Liver (tissue), 9 donors: ENCODE measurements around the gene PDK4. TPM values are rescaled to one million over a fixed set of nuclear protein-coding genes. Genes with fewer than 3 reads are reported as not detected.

Source experiments
- DNase-seq: peaks from one replicate; pipeline ENCODE4 v3.0.0-alpha.2; 2017; ENCODE audit warnings: low spot score
- H3K27ac ChIP-seq, 2 donors: one replicate each; pipeline ENCODE4 v1.7.0; 2013; ENCODE audit warnings: inconsistent platforms in 2 of 2, low read length in 2 of 2, control low read depth in 1 of 2, low read depth in 1 of 2, mild to moderate bottlenecking in 1 of 2
- H3K27me3 ChIP-seq, 4 donors: one replicate each; pipeline versions ENCODE4 v1.6.1 to v1.7.0; 2013; ENCODE audit warnings: low read length in 3 of 4, inconsistent platforms in 1 of 4, mild to moderate bottlenecking in 1 of 4, moderate library complexity in 1 of 4; ENCODE audit not compliant: control insufficient read depth in 4 of 4, insufficient read depth in 4 of 4
- H3K36me3 ChIP-seq, 4 donors: one replicate each; pipeline versions ENCODE4 v1.6.1 to v1.7.0; 2013; ENCODE audit warnings: low read length in 3 of 4, mild to moderate bottlenecking in 3 of 4, low read depth in 1 of 4, moderate library complexity in 1 of 4; ENCODE audit not compliant: control insufficient read depth in 4 of 4, insufficient read depth in 3 of 4
- H3K4me1 ChIP-seq, 4 donors: one replicate each; pipeline versions ENCODE4 v1.6.1 to v1.7.0; 2013; ENCODE audit warnings: low read length in 3 of 4, mild to moderate bottlenecking in 3 of 4, moderate library complexity in 1 of 4; ENCODE audit not compliant: control insufficient read depth in 4 of 4, insufficient read depth in 4 of 4
- H3K4me3 ChIP-seq, 3 donors: one replicate each; pipeline versions ENCODE4 v1.6.1 to v1.7.0; 2013; ENCODE audit warnings: low read length in 3 of 3, control low read depth in 1 of 3, low read depth in 1 of 3, mild to moderate bottlenecking in 1 of 3
- H3K9ac ChIP-seq, 2 donors: one replicate each; pipeline ENCODE4 v1.7.0; 2013; ENCODE audit warnings: low read length in 2 of 2, mild to moderate bottlenecking in 2 of 2, moderate library complexity in 2 of 2, control low read depth in 1 of 2, low read depth in 1 of 2
- H3K9me3 ChIP-seq, 4 donors: one replicate each; pipeline versions ENCODE4 v1.6.1 to v1.7.0; 2013; ENCODE audit warnings: low read length in 3 of 4; ENCODE audit not compliant: control insufficient read depth in 4 of 4
- ATF3 ChIP-seq: IDR thresholded peaks from 2 replicates; pipeline ENCODE4 v1.6.1; 2016; ENCODE audit warnings: antibody characterized with exemption
- CTCF ChIP-seq: fragments of 150-350 bp; IDR thresholded peaks from 2 replicates; pipeline ENCODE4 v1.5.1; 2017; ENCODE audit warnings: improper control_type of control experiment, low read depth, low read length; ENCODE audit not compliant: missing input control
- EGR1 ChIP-seq, 2 donors: IDR thresholded peaks; 2 replicates each; pipeline ENCODE4 v1.6.1; 2016 to 2018; ENCODE audit warnings: antibody characterized with exemption in 2 of 2, low read depth in 2 of 2
- FOXA1 ChIP-seq: IDR thresholded peaks from 2 replicates; pipeline ENCODE4 v1.6.1; 2016; ENCODE audit warnings: antibody characterized with exemption
- FOXA2 ChIP-seq: IDR thresholded peaks from 2 replicates; pipeline ENCODE4 v1.6.1; 2016; ENCODE audit warnings: antibody characterized with exemption
- GABPA ChIP-seq, 2 donors: IDR thresholded peaks in 1 of 2; conservative IDR thresholded peaks in 1 of 2; 2 replicates each; pipeline ENCODE4 v1.6.1; 2016; ENCODE audit warnings: antibody characterized with exemption in 2 of 2, mild to moderate bottlenecking in 1 of 2, moderate library complexity in 1 of 2
- HNF4A ChIP-seq, 2 donors: conservative IDR thresholded peaks; 2 replicates each; pipeline ENCODE4 v1.6.1; 2016; ENCODE audit warnings: antibody characterized with exemption in 2 of 2, mild to moderate bottlenecking in 2 of 2
- HNF4G ChIP-seq: IDR thresholded peaks from 2 replicates; pipeline ENCODE4 v1.6.1; 2016; ENCODE audit warnings: antibody characterized with exemption
- JUND ChIP-seq, 2 donors: IDR thresholded peaks; 2 replicates each; pipeline ENCODE4 v1.6.1; 2016; ENCODE audit warnings: antibody characterized with exemption in 2 of 2
- MAX ChIP-seq: IDR thresholded peaks from 2 replicates; pipeline ENCODE4 v1.6.1; 2016; ENCODE audit warnings: antibody characterized with exemption
- NR2F2 ChIP-seq: IDR thresholded peaks from 2 replicates; pipeline ENCODE4 v1.6.1; 2016; ENCODE audit warnings: antibody characterized with exemption
- RAD21 ChIP-seq, 2 donors: IDR thresholded peaks; 2 replicates each; pipeline ENCODE4 v1.6.1; 2016; ENCODE audit warnings: antibody characterized with exemption in 2 of 2, mild to moderate bottlenecking in 2 of 2
- REST ChIP-seq: IDR thresholded peaks from 2 replicates; pipeline ENCODE4 v1.6.1; 2016; ENCODE audit warnings: antibody characterized with exemption, mild to moderate bottlenecking
- RXRA ChIP-seq, 2 donors: IDR thresholded peaks; 2 replicates each; pipeline ENCODE4 v1.6.1; 2017 to 2018; ENCODE audit warnings: antibody characterized with exemption in 2 of 2, mild to moderate bottlenecking in 1 of 2
- SP1 ChIP-seq: IDR thresholded peaks from 2 replicates; pipeline ENCODE4 v1.6.1; 2018; ENCODE audit warnings: antibody characterized with exemption, mild to moderate bottlenecking
- TAF1 ChIP-seq: conservative IDR thresholded peaks from 2 replicates; pipeline ENCODE4 v1.6.1; 2016; ENCODE audit warnings: antibody characterized with exemption, mild to moderate bottlenecking
- YY1 ChIP-seq: IDR thresholded peaks from 2 replicates; pipeline ENCODE4 v1.6.1; 2016; ENCODE audit warnings: antibody characterized with exemption, mild to moderate bottlenecking
- ZBTB33 ChIP-seq: IDR thresholded peaks from 2 replicates; pipeline ENCODE4 v1.6.1; 2016; ENCODE audit warnings: antibody characterized with exemption
- WGBS: extraction: QIAGEN DNeasy Blood & Tissue Kit; methylation state at CpG from one replicate; pipeline ENCODE4 v1.1.7; 2013; 5-methylcytosine and 5-hydroxymethylcytosine counted together
- polyA plus RNA-seq, 2 donors: library from polyadenylated mRNA; stranded (reverse) in 1 of 2; unstranded in 1 of 2; fragments of 200-250 nt in 1 of 2; fragments of >200 nt in 1 of 2; fragmentation: Nextera tagmentation in 1 of 2; extraction: Ambion mirVana in 1 of 2; gene quantifications; one replicate each; pipeline versions ENCODE4 v1.2.1 to v1.2.3, GENCODE V29; 2013 to 2015
- total RNA-seq, 2 donors: library from RNA; depleted of rRNA; stranded (reverse); fragments of >200 nt; gene quantifications; one replicate each; pipeline ENCODE4 v1.2.3, GENCODE V29; 2014
- donor health status: healthy.
- donor health status: healthy.
- donor health status: healthy.
- donor health status: healthy.
- donor health status: healthy.

Gene PDK4
- total and polyA plus RNA-seq, 4 donors, result 6.3 to 116 (median 50.0) TPM

GRCh38 chr7:95549818-95550529 is 46.3 kb downstream of the PDK4 start:
- Histone ChIP-seq H3K27me3 (no peaks in the 10 kb centered on the region), H3K9ac (peak overlapping the region in 1 of 2 donors; percentile 75), H3K27ac (peak overlapping the region; percentile 71 to 81), H3K9me3 (no peaks in the 10 kb centered on the region), H3K4me3 (peak overlapping the region in 1 of 3 donors; percentile 5), H3K36me3 (no peaks in the 10 kb centered on the region), H3K4me1 (peaks cover 30 to 73% (median 64%) of the 10 kb centered on the region in 4 donors)
- 12% methylated on average over 6 of the region's 6 CpGs for WGBS
- no peak for DNase-seq
- TF ChIP-seq YY1, result peak; percentile 90
- TF ChIP-seq JUND (IDR thresholded peaks at IDR 0.05), result peak; percentile 69 to 93
- peak; percentile 85 to 91 for TF ChIP-seq RXRA (IDR thresholded peaks at IDR 0.05)
- peak; percentile 39 to 60 for TF ChIP-seq RAD21 (IDR thresholded peaks at IDR 0.05)
- TF ChIP-seq SP1, result peak; percentile 98
- TF ChIP-seq CTCF, result no peak
- TF ChIP-seq GABPA (IDR thresholded peaks at IDR 0.05 in 1 of 2, conservative IDR thresholded peaks at IDR 0.05 in 1 of 2), result no peak
- no peak for TF ChIP-seq TAF1
- peak; percentile 78 to 93 for TF ChIP-seq HNF4A (conservative IDR thresholded peaks at IDR 0.05)
- peak; percentile 93 for TF ChIP-seq NR2F2
- peak in 1 of 2 donors; percentile 36 for TF ChIP-seq EGR1 (IDR thresholded peaks at IDR 0.05; ENCODE audit: low read depth in 2 of 2)
- peak; percentile 68 for TF ChIP-seq REST
- TF ChIP-seq FOXA1, result peak; percentile 70
- peak; percentile 78 for TF ChIP-seq ZBTB33
- TF ChIP-seq HNF4G, result peak; percentile 82
- TF ChIP-seq MAX, result peak; percentile 85
- peak; percentile 12 for TF ChIP-seq FOXA2
- TF ChIP-seq ATF3, result peak; percentile 81
